GM12873 (cell line): ENCODE results near the gene PLB1.

Source experiments
- CTCF ChIP-seq: IDR thresholded peaks from 2 replicates; pipeline ENCODE4 v1.5.1; 2012; ENCODE audit warnings: low read depth, mild to moderate bottlenecking, moderate library complexity, low read length, control low read depth; ENCODE audit not compliant: insufficient read depth; ENCODE audit errors: missing control alignments

Gene PLB1

DNA sequence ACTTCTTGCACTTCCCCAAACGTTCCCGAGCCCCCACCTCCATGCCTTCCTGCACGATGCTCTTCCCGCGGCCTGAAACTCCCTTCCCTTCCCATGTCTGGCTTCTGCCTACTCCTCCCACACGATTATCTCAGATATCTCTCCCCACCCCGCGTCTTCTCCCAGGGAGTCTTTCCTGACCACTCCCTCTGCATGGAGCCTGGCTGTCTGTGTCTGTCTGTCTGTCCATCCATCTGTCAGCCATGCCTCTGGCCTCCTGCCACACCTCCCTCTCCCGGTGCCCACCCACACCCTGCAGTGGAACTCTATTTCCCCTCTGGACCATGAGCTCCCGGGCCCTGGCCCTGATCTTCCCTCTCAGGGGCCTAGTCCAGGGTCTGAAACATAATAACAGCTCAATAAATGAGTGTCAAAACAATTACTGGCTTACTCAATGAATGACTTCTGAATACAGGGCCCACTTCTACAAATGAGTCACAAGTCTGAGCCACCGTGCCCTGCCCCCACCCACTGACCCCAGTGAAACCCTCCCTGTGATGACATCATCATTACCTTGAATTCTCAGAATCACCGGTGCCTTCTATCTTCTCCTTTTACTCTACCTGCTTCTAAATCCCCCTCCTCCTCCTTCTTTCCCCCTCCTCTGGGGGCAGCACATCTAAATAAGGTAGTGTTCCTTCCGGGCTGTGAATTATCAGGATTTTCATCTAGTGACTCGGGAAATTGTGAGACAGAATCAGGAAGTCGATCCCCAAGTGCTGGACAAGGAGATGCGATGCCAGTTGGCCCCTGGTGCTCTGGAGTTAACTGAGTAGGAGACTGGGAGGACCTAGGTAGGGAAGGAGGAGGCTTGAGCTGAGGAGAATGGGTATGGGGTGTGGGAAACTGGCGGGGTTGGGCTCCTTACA is 46.1 kb upstream of the PLB1 start:
- TF ChIP-seq CTCF, result no peak

- no peak for TF ChIP-seq CTCF
Observed at GRCh38 chr2:28450901-28451565, 44.8 kb upstream of the PLB1 start.

DNA sequence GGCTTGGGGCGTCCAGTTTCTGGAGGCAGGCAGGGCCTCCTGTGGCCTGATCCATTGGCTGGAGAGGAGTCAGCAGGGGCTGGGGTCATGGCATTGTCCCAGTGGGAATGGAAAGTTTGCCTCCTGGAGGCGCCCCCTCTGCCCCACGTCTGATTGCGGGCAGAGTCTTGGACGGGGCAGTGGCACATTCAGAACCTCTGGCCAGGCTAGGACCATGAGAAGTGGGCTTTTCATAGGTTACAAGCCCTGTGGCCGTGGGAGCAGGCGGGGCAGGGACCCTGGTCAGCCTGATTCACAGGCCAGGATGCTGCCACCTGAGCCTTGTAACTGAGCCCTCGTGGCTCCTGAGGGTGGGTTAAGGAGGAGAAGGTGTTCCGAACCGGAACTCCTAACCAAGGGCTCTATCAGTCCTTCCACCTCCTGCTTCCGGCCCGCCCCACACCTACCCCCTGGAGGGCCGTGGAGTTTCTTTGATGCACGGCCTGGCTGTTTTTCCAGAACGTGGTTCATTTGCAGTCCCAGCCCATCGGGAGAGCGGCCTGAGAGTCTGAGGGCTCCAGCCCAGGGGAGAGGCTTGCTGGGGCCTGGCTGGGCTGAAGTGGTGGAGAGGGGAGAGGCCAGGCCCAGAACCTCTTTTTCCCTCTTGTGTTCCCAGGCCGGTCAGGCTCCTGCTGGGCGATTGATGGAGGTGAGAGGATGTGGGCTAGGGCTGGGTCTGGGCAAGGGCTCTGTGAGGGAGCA is 43.9 kb upstream of the PLB1 start:
- TF ChIP-seq CTCF, result no peak

GRCh38 chr2:28452534-28453081 is 43.3 kb upstream of the PLB1 start:
- peak; percentile 97 for TF ChIP-seq CTCF

GRCh38 chr2:28453396-28453795 is 42.5 kb upstream of the PLB1 start:
- TF ChIP-seq CTCF, result no peak

DNA sequence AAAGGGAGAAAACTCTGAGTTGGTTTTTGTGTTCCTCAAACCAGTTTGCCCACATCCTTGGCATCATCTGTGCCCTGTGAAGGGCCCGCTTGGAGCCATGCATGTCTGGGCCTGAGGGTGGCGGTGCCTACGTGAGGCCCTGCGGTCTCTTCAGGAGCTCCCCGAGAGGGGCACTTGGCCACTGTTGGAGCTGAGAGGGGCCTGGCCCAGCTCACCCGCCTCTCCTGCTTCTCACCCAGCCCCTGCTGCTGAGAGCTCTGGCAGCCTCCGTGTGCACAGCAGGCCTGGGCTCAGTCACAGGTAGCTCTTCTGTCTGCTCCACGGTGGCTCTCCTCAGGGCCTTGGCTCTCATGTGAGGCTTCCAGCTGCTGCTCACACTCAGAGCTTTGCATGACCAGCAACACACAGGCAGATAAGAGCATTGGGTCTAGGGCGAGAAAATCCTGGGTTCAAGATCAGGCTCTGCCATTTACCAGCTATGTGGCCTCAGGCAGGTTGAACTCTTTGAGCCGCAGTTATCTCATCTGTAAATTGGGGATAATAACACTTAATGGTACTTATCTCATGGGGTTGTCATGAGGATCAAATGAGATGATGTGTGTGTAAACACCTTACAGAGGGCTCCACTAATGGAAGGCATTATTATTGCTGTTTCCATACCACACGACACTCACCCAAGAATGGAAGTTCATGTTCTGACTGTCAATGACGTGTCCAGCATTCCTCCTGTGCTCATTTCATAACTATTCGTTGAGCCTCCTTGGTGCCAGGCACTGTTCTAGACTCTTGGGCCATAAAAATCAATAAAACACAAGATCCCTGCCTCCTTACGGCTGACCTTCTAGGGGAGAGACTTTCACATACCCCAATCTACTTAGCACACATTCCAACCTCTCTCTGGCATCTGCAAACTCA is 41.6 kb upstream of the PLB1 start:
- no peak for TF ChIP-seq CTCF
